ENCODE results near the gene TRAPPC14. TPM values are rescaled to one million over a fixed set of nuclear protein-coding genes. Genes with fewer than 3 reads are reported as not detected.

TRAPPC14 gene
- total and polyA plus RNA-seq, 4 experiments from 2014 or later, result 1.4 to 73.0 (median 37.1) TPM

DNA sequence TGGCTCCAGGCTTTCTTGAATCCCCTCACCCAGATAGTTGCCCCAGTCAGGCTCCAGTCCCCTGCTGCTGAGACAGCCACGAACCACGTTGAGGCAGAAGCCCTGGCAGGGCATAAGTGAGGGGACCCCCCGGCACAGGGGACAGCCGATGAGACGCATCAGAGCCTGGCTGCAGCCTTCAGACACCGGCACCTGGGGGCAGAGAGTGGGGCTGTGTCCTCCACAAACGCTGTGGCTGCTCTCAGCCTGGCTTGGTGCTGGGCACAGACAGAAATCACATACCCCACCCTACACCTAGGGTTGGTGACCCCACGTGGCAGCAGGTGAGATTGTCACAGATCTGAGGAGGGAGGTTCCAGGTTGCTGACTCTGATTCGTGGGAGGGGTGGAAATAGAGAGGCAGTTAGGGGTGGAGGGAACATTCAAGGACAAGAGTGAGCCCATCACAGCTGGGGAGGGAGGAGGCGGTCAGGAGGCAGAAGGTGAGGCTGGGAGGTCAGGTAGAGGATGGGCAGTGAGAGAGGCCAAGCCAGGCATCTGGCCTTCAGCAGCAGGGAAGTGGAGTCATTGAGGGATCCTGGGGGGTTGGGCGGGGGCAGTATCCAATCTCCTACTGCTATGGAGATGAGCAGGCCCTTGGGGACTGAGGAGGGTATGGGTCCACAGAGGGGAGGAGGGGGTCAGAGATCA lies 15.4 kb upstream of the TRAPPC14 start:
- CTCF ChIA-PET (ENCODE audit: partially characterized antibody), result interaction anchor here (2.1 kb wide), 1 partner anchor 44 kb away, joined by 5 read pairs; no protein-coding TSS in a partner anchor

GRCh38 chr7:100171840-100172239 lies 13.3 kb upstream of the TRAPPC14 start:
- intact Hi-C loops (cut with micrococcal nuclease), result no loop called here
- H3K36me3 Mint-ChIP-seq, result peaks cover 0 to 1% of the 10 kb centered on the region in 2 donors

More for the DNA sequence above, 15.4 kb upstream of the TRAPPC14 start:
- H3K36me3 ChIP-seq (ENCODE audit: insufficient read depth, low read length), result no peaks in the 10 kb centered on the region
- POLR2A ChIA-PET (ENCODE audit: partially characterized antibody), result no interaction called here
- peaks cover 2 to 4% of the 10 kb centered on the region in 2 donors for H3K27me3 Mint-ChIP-seq
- no peaks in the 10 kb centered on the region for H3K27me3 ChIP-seq (ENCODE audit: insufficient read depth, low read length)
- no peak overlapping the region for H3K4me3 ChIP-seq (ENCODE audit: low read length in 2 of 2)
- peaks cover 43% of the 10 kb centered on the region for H3K4me1 ChIP-seq (ENCODE audit: insufficient read depth, low read length)
- H3K4me1 Mint-ChIP-seq, result peaks cover 19 to 54% (median 36%) of the 10 kb centered on the region in 4 donors
- peak overlapping the region in 3 of 7 donors; percentile 11 to 58 (median 12) for H3K27ac Mint-ChIP-seq
- intact Hi-C loops (cut with micrococcal nuclease), result no loop called here
- peak overlapping the region in 1 of 8 donors; percentile 6 for H3K4me3 Mint-ChIP-seq
- peaks cover 0 to 2% (median 0%) of the 10 kb centered on the region in 8 donors for H3K9me3 Mint-ChIP-seq
- no peak for DNase-seq
- no peaks in the 10 kb centered on the region for H3K36me3 Mint-ChIP-seq
- no peaks in the 10 kb centered on the region for H3K9me3 ChIP-seq (ENCODE audit: control insufficient read depth in 1 of 2, low read length in 2 of 2)
- no peak overlapping the region for H3K27ac ChIP-seq (ENCODE audit: low read depth, low read length)

GRCh38 chr7:100171087-100171681 lies 12.7 kb upstream of the TRAPPC14 start:
- Mint-ChIP-seq H3K36me3 (peaks cover 0 to 1% of the 10 kb centered on the region in 2 donors), H3K4me3 (peak overlapping the region; percentile 69 to 87 (median 78)), H3K27ac (peak overlapping the region in 4 of 7 donors; percentile 7 to 85 (median 64)), H3K4me1 (peaks cover 39 to 67% (median 50%) of the 10 kb centered on the region in 4 donors), H3K27me3 (peaks cover 2 to 4% of the 10 kb centered on the region in 2 donors), H3K9me3 (no peaks in the 10 kb centered on the region)
- POLR2A ChIA-PET (ENCODE audit: partially characterized antibody), result interaction anchor here (0.9 to 2.4 kb wide), 5 partner anchors 8 to 51 kb away, joined by 3 to 14 read pairs (median 6); partner anchors contain the start of genes LAMTOR4 and TRAPPC14
- intact Hi-C loops (cut with micrococcal nuclease), result no loop called here
- H3K27me3 ChIP-seq (ENCODE audit: insufficient read depth, low read length), result no peaks in the 10 kb centered on the region
- no peak overlapping the region for H3K4me3 ChIP-seq (ENCODE audit: low read length in 2 of 2)
- H3K27ac ChIP-seq (ENCODE audit: low read depth, low read length), result no peak overlapping the region
- H3K4me1 ChIP-seq (ENCODE audit: insufficient read depth, low read length), result peaks cover 55% of the 10 kb centered on the region
- peak in 2 of 5 donors; percentile 32 to 52 for DNase-seq
- CTCF ChIA-PET (ENCODE audit: partially characterized antibody), result interaction anchor here (1.1 kb wide), 1 partner anchor 38 kb away, joined by 6 read pairs; no protein-coding TSS in a partner anchor
- H3K36me3 ChIP-seq (ENCODE audit: insufficient read depth, low read length), result no peaks in the 10 kb centered on the region
- no peaks in the 10 kb centered on the region for H3K9me3 ChIP-seq (ENCODE audit: control insufficient read depth in 1 of 2, low read length in 2 of 2)

More at GRCh38 chr7:100171840-100172239, 13.3 kb upstream of the TRAPPC14 start:
- H3K27me3 ChIP-seq (ENCODE audit: insufficient read depth, low read length), result no peaks in the 10 kb centered on the region
- no peak overlapping the region for H3K4me3 ChIP-seq (ENCODE audit: low read length in 2 of 2)
- DNase-seq, result peak in 1 of 5 donors; percentile 52
- H3K9me3 ChIP-seq (ENCODE audit: control insufficient read depth in 1 of 2, low read length in 2 of 2), result no peaks in the 10 kb centered on the region
- no peaks in the 10 kb centered on the region for H3K9me3 Mint-ChIP-seq
- peak overlapping the region in 5 of 7 donors; percentile 40 to 81 (median 53) for H3K27ac Mint-ChIP-seq
- CTCF ChIA-PET (ENCODE audit: partially characterized antibody), result interaction anchor here (1.1 to 2.1 kb wide), 2 partner anchors 39 to 46 kb away, joined by 5 to 6 read pairs; no protein-coding TSS in a partner anchor
- H3K27ac ChIP-seq (ENCODE audit: low read depth, low read length), result no peak overlapping the region
- H3K4me1 ChIP-seq (ENCODE audit: insufficient read depth, low read length), result peaks cover 52% of the 10 kb centered on the region
- peaks cover 37 to 66% (median 50%) of the 10 kb centered on the region in 4 donors for H3K4me1 Mint-ChIP-seq
- POLR2A ChIA-PET (ENCODE audit: partially characterized antibody), result interaction anchor here (0.9 to 2.4 kb wide), 6 partner anchors 9 to 52 kb away, joined by 3 to 14 read pairs (median 6); partner anchors contain the start of genes LAMTOR4 and TRAPPC14
- no peaks in the 10 kb centered on the region for H3K36me3 ChIP-seq (ENCODE audit: insufficient read depth, low read length)
- peaks cover 2 to 4% of the 10 kb centered on the region in 2 donors for H3K27me3 Mint-ChIP-seq
- peak overlapping the region; percentile 67 to 89 (median 82) for H3K4me3 Mint-ChIP-seq

DNA sequence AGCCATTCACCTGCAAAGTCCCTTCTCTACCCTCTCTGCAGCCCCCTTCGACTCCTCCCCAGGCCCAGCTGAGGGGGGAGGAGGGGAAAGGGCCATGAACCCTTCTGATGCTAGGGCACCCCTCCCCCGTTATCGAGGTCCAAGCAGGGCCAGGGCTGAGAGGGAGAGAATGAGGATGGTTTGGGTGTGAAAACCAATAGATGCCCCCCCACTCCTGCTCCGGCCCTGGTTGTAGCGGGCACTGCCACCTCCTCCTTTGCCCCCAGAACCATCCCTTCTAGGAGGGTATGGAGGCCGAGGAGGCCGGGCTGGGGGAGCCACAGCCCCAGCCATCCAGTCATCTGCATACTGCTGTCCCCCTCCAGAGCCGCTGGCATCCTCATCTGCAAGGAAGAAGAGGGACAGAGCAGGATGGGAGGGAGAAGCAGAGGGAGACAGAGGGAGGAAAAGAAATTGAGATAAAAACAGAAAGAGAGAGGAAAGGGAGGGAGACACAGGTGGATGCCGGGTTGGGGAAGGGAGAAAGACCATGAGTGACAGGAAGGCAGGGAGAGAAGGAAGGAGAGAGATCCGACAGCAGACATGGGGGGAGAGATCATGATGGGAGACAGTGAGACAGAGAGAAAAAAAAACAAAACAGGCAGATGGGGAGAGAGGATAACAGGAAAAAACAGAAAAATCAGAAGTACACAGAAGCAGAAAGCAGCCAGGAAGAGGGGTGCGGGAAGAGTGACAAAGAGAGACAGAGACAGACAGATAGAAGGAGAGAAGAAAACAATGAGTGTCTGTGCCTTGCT lies 11.8 kb upstream of the TRAPPC14 start:
- Mint-ChIP-seq H3K4me3 (peak overlapping the region; percentile 69 to 87 (median 78)), H3K4me1 (peaks cover 41 to 69% (median 54%) of the 10 kb centered on the region in 4 donors), H3K27ac (peak overlapping the region; percentile 7 to 88 (median 70)), H3K27me3 (peaks cover 2 to 4% of the 10 kb centered on the region in 2 donors), H3K9me3 (peaks cover 0 to under 1% (median 0%) of the 10 kb centered on the region in 8 donors), H3K36me3 (peaks cover 0 to 1% of the 10 kb centered on the region in 2 donors)
- POLR2A ChIA-PET (ENCODE audit: partially characterized antibody), result interaction anchor here (2.0 to 4.4 kb wide), 3 partner anchors 13 to 22 kb away, joined by 6 to 53 read pairs (median 14); partner anchors contain the start of genes LAMTOR4 and TRAPPC14
- Histone ChIP-seq H3K27ac (ENCODE audit: low read depth, low read length) (no peak overlapping the region), H3K9me3 (ENCODE audit: control insufficient read depth in 1 of 2, low read length in 2 of 2) (no peaks in the 10 kb centered on the region), H3K27me3 (ENCODE audit: insufficient read depth, low read length) (no peaks in the 10 kb centered on the region), H3K36me3 (ENCODE audit: insufficient read depth, low read length) (no peaks in the 10 kb centered on the region), H3K4me1 (ENCODE audit: insufficient read depth, low read length) (peaks cover 64% of the 10 kb centered on the region), H3K4me3 (ENCODE audit: low read length in 2 of 2) (no peak overlapping the region)
- intact Hi-C loops (cut with micrococcal nuclease), result no loop called here
- CTCF ChIA-PET (ENCODE audit: partially characterized antibody), result no interaction called here
- DNase-seq, result no peak

GRCh38 chr7:100169147-100169850 lies 10.8 kb upstream of the TRAPPC14 start:
- Mint-ChIP-seq H3K36me3 (peaks cover 0 to 1% of the 10 kb centered on the region in 2 donors), H3K27me3 (peaks cover 2 to 4% of the 10 kb centered on the region in 2 donors), H3K4me1 (peaks cover 42 to 69% (median 53%) of the 10 kb centered on the region in 4 donors), H3K9me3 (peaks cover 0 to 2% (median 0%) of the 10 kb centered on the region in 8 donors), H3K27ac (peak overlapping the region; percentile 81 to 96 (median 89)), H3K4me3 (peak overlapping the region; percentile 87 to 94 (median 90))
- CTCF ChIA-PET (ENCODE audit: partially characterized antibody), result interaction anchor here (0.7 kb wide), 1 partner anchor 22 kb away, joined by 3 read pairs; no protein-coding TSS in a partner anchor
- no peak for DNase-seq
- intact Hi-C loops (cut with micrococcal nuclease), result no loop called here
- peaks cover 66% of the 10 kb centered on the region for H3K4me1 ChIP-seq (ENCODE audit: insufficient read depth, low read length)
- no peaks in the 10 kb centered on the region for H3K36me3 ChIP-seq (ENCODE audit: insufficient read depth, low read length)
- H3K27me3 ChIP-seq (ENCODE audit: insufficient read depth, low read length), result no peaks in the 10 kb centered on the region
- POLR2A ChIA-PET (ENCODE audit: partially characterized antibody), result interaction anchor here (3.8 to 6.9 kb wide), 3 partner anchors 8 to 19 kb away, joined by 35 to 95 read pairs (median 53); partner anchors contain the start of genes GPC2, LAMTOR4, STAG3 and TRAPPC14
- H3K27ac ChIP-seq (ENCODE audit: low read depth, low read length), result no peak overlapping the region
- no peaks in the 10 kb centered on the region for H3K9me3 ChIP-seq (ENCODE audit: control insufficient read depth in 1 of 2, low read length in 2 of 2)
- no peak overlapping the region for H3K4me3 ChIP-seq (ENCODE audit: low read length in 2 of 2)

DNA sequence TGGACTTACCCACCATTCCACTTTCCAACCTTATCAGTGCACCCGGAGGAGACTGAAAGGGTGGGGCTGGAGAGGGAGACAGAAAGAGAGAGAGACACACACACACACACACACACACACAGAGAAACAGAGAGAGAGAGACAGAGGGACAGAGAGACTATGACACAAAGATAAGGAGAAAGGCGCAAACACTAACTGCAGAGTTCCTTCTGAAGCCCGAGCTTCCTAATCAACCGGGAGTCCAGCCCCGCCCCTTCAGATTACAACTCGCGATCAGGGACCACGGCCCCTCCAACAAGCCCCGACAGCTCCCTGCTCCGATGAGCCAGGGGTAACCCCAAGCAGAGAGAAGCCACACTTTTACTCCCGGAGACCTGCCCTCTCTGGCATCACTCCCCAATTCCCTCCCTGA lies 9.4 kb upstream of the TRAPPC14 start:
- intact Hi-C loops (cut with micrococcal nuclease), result loop anchor here (1.0 to 2.0 kb wide), 3 partner anchors 9 to 19 kb away; partner anchors contain the start of genes GPC2, LAMTOR4, STAG3 and TRAPPC14
- H3K4me3 ChIP-seq (ENCODE audit: low read length in 2 of 2), result peak overlapping the region; percentile 30 to 38
- Mint-ChIP-seq H3K4me3 (peak overlapping the region; percentile 87 to 94 (median 90)), H3K36me3 (peaks cover 0 to 4% of the 10 kb centered on the region in 2 donors), H3K27me3 (peaks cover 2 to 4% of the 10 kb centered on the region in 2 donors), H3K9me3 (peaks cover 0 to 2% (median 0%) of the 10 kb centered on the region in 8 donors), H3K27ac (peak overlapping the region; percentile 81 to 96 (median 91)), H3K4me1 (peaks cover 52 to 82% (median 66%) of the 10 kb centered on the region in 4 donors)
- peak in 1 of 5 donors; percentile 46 for DNase-seq
- ChIA-PET CTCF (ENCODE audit: partially characterized antibody) (interaction anchor here (0.6 to 1.2 kb wide), 3 partner anchors 9 to 37 kb away, joined by 3 to 5 read pairs (median 4); partner anchors contain the start of gene GPC2), POLR2A (ENCODE audit: partially characterized antibody) (interaction anchor here (0.8 to 6.9 kb wide), 6 partner anchors 9 to 67 kb away, joined by 4 to 95 read pairs (median 20); partner anchors contain the start of genes AP4M1, GPC2, LAMTOR4 and MCM7)
- no peaks in the 10 kb centered on the region for H3K9me3 ChIP-seq (ENCODE audit: control insufficient read depth in 1 of 2, low read length in 2 of 2)
- peaks cover 80% of the 10 kb centered on the region for H3K4me1 ChIP-seq (ENCODE audit: insufficient read depth, low read length)
- no peaks in the 10 kb centered on the region for H3K27me3 ChIP-seq (ENCODE audit: insufficient read depth, low read length)
- H3K27ac ChIP-seq (ENCODE audit: low read depth, low read length), result peak overlapping the region; percentile 29
- H3K36me3 ChIP-seq (ENCODE audit: insufficient read depth, low read length), result no peaks in the 10 kb centered on the region

Data from CD4-positive, alpha-beta memory T cell (primary cell).